ENCODE results near the gene CDH26. TPM values are rescaled to one million over a fixed set of nuclear protein-coding genes. Genes with fewer than 3 reads are reported as not detected.

Gene CDH26
- total and polyA plus RNA-seq, 2 donors (not counting 3 experiments of a cell fraction or from before 2014, with no cell fraction given), result 0.01 TPM; not detected in 1

GRCh38 chr20:59999502-59999901, 41.3 kb downstream of the CDH26 start:
- Histone ChIP-seq H3K27me3 (ENCODE audit: control insufficient read depth in 2 of 2, insufficient read depth in 2 of 2, low read length in 2 of 2) (no peaks in the 10 kb centered on the region), H3K4me3 (replicated peaks in 1 of 3; ENCODE audit: insufficient read depth in 1 of 3, low read depth in 1 of 3, low read length in 3 of 3) (no peak overlapping the region), H2AFZ (ENCODE audit: low read depth, low read length) (no peak overlapping the region), H3K4me2 (ENCODE audit: insufficient read depth, low read length) (no peak overlapping the region), H3K9me1 (replicated peaks; ENCODE audit: control insufficient read depth, extremely low read depth, insufficient read depth, low read length) (no peaks in the 10 kb centered on the region), H3K79me2 (ENCODE audit: control insufficient read depth, insufficient read depth, low read length) (no peaks in the 10 kb centered on the region), H4K20me1 (replicated peaks; ENCODE audit: control insufficient read depth, extremely low read depth, insufficient read depth, low read length) (no peaks in the 10 kb centered on the region), H3K36me3 (ENCODE audit: control insufficient read depth in 2 of 2, extremely low read depth in 1 of 2, insufficient read depth in 2 of 2, low read length in 2 of 2) (no peaks in the 10 kb centered on the region), H3K9me3 (replicated peaks; ENCODE audit: control insufficient read depth, insufficient read depth, low read length) (peaks cover 1% of the 10 kb centered on the region), H3K27ac (ENCODE audit: insufficient read depth, low read depth, low read length) (no peak overlapping the region), H3K4me1 (ENCODE audit: control insufficient read depth, extremely low read depth, insufficient read depth, low read length) (no peaks in the 10 kb centered on the region), H3K9ac (replicated peaks; ENCODE audit: extremely low read depth, insufficient read depth, low read length) (no peak overlapping the region)
- no peak for FAIRE-seq
- dilution Hi-C loops (cut with MboI; ENCODE audit: extremely low pct_ligation_motif_present, low sequenced_read_pairs) (no loop called here), intact Hi-C loops (cut with micrococcal nuclease) (no loop called here)
- POLR2A ChIA-PET, result no interaction called here
- no TSS peak for BruUV-seq (replicated peaks)
- CTCF ChIA-PET, result no interaction called here
- TF ChIP-seq EZH2 (IDR thresholded peaks at IDR 0.05; ENCODE audit: borderline replicate concordance, low read depth, low read length, severe bottlenecking), result no peak
- no peak for DNase-seq (ENCODE audit: low read depth, low spot score)

- no peak for DNase-seq (ENCODE audit: low read depth, low spot score)
- Histone ChIP-seq H3K36me3 (ENCODE audit: control insufficient read depth in 2 of 2, extremely low read depth in 1 of 2, insufficient read depth in 2 of 2, low read length in 2 of 2) (no peaks in the 10 kb centered on the region), H3K9ac (replicated peaks; ENCODE audit: extremely low read depth, insufficient read depth, low read length) (no peak overlapping the region), H3K4me3 (replicated peaks in 1 of 3; ENCODE audit: insufficient read depth in 1 of 3, low read depth in 1 of 3, low read length in 3 of 3) (no peak overlapping the region), H3K4me2 (ENCODE audit: insufficient read depth, low read length) (no peak overlapping the region), H4K20me1 (replicated peaks; ENCODE audit: control insufficient read depth, extremely low read depth, insufficient read depth, low read length) (no peaks in the 10 kb centered on the region), H3K27me3 (ENCODE audit: control insufficient read depth in 2 of 2, insufficient read depth in 2 of 2, low read length in 2 of 2) (no peaks in the 10 kb centered on the region), H3K4me1 (ENCODE audit: control insufficient read depth, extremely low read depth, insufficient read depth, low read length) (no peaks in the 10 kb centered on the region), H3K27ac (ENCODE audit: insufficient read depth, low read depth, low read length) (no peak overlapping the region), H3K9me1 (replicated peaks; ENCODE audit: control insufficient read depth, extremely low read depth, insufficient read depth, low read length) (no peaks in the 10 kb centered on the region), H3K79me2 (ENCODE audit: control insufficient read depth, insufficient read depth, low read length) (no peaks in the 10 kb centered on the region), H2AFZ (ENCODE audit: low read depth, low read length) (no peak overlapping the region), H3K9me3 (replicated peaks; ENCODE audit: control insufficient read depth, insufficient read depth, low read length) (no peaks in the 10 kb centered on the region)
- dilution Hi-C loops (cut with MboI; ENCODE audit: extremely low pct_ligation_motif_present, low sequenced_read_pairs), result no loop called here
- CTCF ChIA-PET, result no interaction called here
- intact Hi-C loops (cut with micrococcal nuclease), result no loop called here
- POLR2A ChIA-PET, result no interaction called here
- TF ChIP-seq EZH2 (IDR thresholded peaks at IDR 0.05; ENCODE audit: borderline replicate concordance, low read depth, low read length, severe bottlenecking), result no peak
- BruUV-seq (replicated peaks), result no TSS peak
- FAIRE-seq, result no peak
These were observed 42.2 kb downstream of the CDH26 start for GRCh38 chr20:60000271-60001042.

Data from endothelial cell of umbilical vein (primary cell).